Hematopoietic multipotent progenitor cell treated with erythropoietin and hydrocortisone succinate and interleukin-3 and kit ligand, for 17 days (in vitro differentiated cells): ENCODE measurements around the gene UBE2U.
"Not testable (repeated sequence)": the region's sequence is repeated elsewhere in the genome, so short reads cannot be mapped to it uniquely, and the experiment has no call there.

Source experiments
- DNase-seq: peaks from one replicate; pipeline ENCODE4 v3.0.0-alpha.2; 2015; ENCODE audit warnings: low spot score

Gene UBE2U

DNA sequence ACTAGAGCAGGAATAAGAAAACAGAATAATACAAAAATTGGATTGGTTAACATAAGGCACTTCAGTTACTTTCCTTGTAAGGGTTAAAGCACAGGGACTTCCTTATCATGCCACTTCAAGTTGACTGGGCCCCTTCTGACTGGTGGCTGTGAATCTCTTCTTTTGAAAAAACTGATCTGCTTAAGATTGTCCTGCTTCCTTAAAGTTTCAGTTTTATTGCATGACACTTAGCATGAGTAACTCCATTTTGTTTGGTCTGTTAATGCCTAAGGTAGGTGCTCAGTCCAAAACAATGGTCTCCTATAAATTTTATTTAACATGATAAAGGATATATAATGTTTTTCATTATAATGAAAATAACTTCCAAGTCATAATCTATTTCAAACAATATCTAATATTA lies 37.6 kb downstream of the UBE2U start:
- no peak for DNase-seq

DNA sequence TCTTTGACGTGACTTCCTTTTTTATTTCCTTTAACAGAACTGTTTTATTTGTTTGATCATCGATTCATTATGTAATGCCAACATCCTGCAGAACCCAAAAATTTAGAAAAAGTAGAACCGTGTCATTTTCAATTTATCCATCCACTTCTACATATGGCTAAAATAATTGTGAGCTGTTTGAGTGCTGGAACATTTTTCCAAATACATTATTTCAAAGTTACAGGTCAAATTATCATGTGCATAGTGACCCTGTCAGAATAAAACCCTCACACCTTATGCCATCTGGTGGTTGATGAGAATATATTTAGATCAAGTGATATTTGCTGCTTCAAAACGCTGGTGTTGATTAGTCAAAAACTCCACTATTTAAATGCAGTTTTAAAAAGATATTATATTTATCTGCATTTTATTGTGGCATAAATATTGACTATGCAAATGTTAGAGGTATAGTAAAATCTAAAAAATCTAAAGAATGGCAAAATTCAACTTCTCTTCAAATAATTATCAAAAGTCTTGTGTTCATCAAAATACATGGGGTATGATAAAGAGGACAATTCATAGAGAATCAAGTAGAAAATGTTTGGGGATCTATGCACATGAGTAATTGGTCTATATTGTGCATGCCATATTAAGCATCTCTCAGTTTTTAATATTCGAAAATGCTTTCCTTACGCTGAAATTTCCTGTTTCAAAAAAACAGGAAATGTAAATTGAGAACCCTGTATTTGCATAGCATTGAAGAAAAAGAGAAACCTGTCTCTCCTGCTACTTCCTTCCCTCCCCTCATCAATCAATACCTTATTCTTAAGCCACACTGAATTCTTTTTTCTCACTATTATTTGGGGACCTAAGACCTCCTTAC lies 39.7 kb downstream of the UBE2U start:
- DNase-seq, result no peak

DNA sequence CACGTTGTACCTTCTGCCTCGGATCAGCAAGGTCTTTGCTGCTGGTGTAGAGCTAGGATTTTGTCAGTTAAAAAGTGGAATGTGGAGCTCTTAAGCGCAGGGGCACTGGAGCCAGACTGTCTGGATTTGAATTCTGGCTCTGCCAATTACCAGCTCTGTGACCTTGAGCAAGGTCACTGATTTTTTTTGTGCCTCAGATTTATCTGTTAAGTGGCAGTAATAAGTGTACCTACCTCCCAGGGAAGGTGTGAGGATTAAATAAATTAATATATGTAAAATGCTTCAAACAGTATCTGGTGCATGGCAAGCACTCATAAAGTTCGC lies 40.3 kb downstream of the UBE2U start:
- no peak for DNase-seq

DNA sequence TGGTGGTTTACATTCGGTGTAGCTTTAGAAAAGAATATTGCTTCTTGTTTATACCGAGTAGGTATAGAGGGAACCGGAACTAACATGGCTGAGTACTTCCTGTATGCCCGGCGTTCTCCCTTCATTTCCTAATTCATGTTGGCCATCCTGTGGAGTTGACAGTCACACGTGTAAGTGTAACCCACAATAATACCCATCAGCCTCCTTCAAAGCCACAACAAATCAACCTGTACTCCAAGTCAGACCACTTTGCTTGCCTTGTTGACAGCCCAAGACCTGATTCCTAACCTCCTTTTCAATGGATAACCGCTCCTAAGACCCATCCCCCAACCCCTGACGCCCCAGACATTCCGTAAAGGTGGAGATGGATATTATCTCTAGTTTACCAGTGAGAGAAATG lies 42.1 kb downstream of the UBE2U start:
- DNase-seq, result no peak

DNA sequence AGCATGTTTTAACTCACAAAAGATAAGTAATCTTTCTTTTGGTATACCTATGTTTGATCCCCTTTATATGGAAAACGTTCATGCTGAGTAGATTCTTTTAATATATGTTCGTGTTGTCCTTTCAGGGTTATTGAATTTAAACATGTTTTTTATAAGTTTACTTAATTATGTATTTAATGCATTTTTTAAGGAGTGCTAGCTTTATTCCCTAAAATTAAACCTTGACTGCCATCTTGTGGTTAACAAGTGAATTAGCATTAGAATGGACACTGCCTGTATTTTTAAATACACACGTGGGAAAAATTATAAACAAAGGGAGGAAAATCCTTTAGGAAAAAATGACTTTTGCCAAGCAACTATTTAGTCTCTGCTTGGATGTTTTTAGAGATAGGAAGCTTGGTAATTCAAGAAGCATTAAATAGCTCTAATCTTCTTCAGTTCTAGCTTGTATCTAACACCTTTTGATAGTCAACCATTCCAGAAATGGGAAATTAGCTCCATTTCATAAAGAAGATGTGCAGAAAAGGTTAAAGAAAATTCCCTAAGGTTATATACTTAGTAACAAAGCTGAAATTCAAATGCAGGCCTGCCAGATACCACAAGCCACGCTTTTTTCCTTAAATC lies 43.0 kb downstream of the UBE2U start:
- peak; percentile 25 for DNase-seq

DNA sequence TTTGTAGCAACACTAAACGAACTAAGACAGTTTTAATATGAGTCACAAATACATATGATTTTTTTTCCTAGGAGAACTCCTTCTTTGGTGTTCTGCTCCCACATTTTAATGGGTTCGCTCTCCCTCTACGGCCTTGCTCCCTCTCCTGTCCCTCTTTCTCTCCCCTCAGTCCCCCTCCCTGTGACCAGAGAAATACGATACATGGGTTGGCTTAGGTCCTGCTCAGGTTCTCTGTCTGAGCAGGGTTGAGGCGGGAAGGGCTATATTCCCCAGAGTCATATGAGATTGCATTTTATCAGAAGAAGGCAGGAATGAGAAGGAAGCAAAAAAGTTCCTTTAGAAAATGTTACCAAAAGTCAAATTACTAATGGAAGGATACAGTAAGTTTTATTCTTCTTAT lies 44.6 kb downstream of the UBE2U start:
- DNase-seq, result no peak

DNA sequence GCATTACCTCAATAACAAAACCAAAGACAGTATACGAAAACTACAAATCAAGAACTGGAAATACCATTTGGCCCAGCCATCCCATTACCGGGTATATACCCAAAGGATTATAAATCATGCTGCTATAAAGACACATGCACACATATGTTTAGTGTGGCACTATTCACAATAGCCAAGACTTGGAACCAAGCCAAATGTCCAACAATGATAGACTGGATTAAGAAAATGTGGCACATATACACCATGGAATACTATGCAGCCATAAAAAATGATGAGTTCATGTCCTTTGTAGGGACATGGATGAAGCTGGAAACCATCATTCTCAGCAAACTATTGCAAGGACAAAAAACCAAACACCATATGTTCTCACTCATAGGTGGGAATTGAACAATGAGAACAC lies 47.0 kb downstream of the UBE2U start:
- DNase-seq, result not testable (repeated sequence)

DNA sequence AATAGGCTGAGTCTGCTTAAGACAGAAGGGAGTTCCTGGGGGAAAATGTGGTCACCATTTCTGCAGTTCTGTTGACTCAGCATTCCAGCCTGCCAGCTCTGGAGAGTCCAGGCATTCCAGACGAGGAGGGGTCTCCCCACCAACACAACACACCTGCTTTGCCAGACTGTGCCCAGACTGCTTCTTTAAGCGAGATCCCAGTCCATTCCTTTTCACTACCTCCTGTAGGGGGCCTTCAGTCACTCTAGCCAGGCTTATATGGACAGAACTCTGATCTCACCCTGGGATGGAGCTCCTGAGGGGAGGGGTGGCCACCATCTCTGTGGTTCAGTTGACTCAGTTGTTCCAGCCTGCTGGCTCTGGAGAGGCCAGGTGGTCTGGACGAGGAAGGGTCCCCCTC lies 48.5 kb downstream of the UBE2U start:
- DNase-seq, result no peak

DNA sequence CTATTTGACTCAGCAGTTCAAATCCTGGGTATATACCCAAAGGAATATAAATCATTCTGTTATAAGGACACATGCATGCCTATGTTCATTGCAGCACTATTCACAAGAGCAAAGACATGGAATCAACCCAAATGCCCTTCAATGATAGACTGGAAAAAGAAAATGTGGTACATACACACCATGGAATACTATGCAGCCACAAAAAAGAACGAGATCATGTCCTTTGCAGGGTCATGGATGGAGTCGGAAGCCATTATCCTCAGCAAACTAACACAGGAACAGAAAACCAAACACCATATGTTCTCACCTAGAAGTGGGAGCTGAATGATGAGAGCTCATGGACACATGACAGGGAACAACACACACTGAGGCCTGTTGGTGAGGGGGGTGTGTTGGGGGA lies 53.8 kb downstream of the UBE2U start:
- not testable (repeated sequence) for DNase-seq

DNA sequence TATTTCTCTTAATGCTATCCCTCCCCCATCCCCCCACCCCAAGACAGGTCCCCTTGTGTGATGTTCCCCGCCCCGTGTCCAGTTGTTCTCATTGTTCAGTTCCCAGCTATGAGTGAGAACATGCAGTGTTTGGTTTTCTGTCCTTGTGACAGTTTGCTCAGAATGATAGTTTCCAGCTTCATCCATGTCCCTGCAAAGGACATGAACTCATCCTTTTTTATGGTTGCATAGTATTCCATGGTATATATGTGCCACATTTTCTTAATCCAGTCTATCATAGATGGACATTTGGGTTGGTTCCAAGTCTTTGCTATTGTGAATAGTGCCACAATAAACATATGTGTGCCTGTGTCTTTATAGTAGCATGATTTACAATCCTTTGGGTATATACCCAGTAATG lies 55.0 kb downstream of the UBE2U start:
- DNase-seq, result not testable (repeated sequence)

DNA sequence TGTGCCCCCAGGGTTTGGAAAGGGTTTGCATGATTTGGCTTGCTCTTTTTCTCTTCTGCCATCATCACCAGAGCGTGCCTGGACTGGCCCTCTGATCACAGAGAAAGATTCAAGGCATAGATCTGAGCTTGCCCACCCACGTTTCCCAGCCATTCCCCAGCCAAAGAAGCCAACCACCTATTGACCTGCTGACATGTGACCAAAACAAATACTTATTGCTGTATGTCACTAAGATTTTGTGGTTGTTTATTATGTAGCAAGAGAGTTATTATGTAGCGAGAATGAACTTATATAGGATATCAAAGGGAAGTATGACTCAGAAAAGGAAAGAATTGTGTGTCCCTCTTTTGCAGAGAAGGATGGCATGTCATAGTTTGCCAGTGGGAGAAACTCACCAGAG lies 59.9 kb downstream of the UBE2U start:
- DNase-seq, result no peak

DNA sequence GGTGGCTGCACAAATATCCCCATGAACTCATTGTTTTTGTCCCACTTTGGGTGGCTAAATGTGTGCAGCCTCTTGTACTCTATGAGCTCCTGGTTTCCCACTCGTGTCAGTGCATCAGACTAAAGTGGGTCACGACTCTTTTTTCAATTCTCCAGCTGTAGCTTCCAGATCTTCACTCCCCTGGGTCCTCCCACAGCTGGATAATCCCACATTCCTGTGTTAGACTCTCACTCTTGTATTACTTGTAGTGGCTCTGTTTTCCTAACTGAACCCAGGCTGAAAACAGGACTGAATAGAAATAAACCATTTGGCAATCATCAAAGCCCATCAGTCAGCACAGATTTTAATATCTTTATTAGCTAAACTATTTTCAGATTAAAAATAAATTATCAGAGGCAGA lies 60.4 kb downstream of the UBE2U start:
- DNase-seq, result no peak

DNA sequence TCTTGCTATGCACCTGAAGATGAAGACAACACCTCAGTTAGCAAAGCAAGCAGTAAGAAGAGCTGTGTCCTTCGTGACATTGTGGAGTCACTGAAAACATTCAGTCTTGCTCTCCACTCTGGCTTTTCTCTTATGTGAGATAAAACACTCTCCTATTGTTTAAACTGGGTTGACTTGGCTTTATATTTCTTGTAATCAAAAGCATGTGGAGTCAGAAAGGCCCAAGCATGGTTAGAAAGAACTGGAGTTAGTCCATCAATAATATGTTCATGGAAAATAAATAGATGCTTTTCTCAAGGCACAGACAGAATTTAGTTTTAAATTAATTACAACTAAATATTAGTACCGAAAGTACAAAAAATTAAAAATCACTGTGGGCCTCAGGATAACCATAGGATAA lies 61.7 kb downstream of the UBE2U start:
- DNase-seq, result no peak

DNA sequence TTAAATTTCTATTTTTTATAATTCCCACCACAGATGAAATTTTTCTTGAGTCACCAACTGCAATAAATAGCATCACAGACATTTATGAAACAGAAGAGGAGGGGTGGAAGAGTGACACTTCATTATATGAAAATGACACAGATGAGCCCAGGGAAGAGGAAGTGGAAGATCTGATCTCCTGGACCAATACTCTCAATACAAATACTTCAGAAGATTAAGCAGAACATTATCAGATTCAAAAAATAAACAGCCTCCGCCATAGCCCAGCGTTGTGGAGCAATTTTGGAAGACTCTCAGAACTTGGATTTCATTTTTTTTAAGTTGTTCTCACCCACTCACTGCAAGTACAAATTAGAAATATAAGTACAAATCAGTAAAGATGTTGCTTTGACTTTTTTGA lies 63.6 kb downstream of the UBE2U start:
- DNase-seq, result no peak

DNA sequence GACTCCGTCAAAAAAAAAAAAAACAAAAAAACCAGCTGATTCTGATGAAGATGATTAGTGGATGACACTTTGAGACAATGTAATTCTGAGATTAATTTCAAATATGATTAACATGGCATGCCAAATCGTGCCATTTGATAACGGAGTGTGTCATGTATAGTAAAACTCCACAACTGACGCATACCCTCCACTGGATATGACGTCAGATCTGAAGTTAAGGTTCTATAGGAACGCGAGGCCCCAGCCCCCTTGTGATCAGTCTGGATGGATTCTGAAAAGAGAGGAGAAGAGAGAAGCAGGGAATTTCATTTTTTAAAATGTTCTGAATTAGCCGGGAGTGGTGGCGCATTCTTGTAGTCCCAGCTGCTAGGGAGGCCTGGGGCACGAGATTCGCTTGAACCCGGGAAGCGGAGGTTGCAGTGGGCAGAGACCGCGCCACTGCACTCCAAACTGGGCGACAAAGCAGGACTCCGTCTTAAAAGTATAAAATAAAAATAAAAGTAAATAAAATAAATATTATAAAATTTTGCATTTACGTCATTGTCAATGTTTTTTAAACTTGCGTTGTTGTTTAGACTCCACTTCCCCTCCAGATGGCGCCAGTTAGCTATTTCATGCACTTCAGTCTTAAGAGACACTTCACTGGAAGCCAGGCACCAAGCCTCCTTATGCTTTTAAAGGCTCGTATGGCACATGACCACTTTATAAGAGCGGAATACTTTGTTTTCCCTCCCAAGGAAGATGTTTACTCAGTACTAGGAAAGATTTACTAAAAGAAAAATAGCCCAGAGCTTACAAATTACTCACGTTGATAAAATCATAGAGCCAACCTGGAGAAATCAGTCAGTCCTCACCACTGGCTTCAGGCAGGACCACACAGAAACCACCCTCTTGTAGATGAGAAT lies 65.5 kb downstream of the UBE2U start:
- peak; percentile 51 for DNase-seq

DNA sequence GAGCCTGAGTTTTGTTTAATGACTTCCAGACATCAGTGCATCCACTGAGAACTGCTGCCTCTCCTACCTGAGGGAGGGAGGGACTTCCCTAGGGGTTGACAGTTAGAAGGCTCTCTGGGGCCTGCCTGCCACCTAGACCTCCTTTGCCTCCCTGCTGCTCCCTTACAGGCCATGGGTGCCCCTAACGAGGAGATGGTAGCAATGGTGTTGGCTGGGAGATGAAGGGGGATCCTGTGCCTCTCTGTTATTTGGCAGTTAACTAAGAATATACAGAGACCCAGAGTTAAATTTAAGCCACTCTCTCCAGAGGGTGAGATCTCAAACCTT lies 66.1 kb downstream of the UBE2U start:
- no peak for DNase-seq

DNA sequence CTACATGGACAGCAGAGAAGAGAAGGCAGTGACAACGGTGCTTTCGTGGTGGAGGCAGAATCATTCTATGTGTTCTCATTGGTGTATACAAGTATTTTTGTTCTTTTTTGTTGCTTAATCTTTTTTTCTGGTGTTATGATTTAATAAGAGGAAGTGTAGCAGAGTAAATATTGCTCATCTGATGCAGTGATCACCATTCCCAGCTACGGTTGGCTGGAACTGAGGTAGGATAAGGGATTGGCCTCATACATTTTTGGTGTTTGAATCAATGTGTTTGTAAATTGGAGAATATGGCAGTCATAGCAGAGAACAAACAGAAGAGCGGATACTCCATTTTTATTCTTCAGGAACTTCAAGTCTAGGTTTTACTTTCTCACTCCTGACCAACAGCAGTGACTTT lies 76.6 kb downstream of the UBE2U start:
- DNase-seq, result no peak

DNA sequence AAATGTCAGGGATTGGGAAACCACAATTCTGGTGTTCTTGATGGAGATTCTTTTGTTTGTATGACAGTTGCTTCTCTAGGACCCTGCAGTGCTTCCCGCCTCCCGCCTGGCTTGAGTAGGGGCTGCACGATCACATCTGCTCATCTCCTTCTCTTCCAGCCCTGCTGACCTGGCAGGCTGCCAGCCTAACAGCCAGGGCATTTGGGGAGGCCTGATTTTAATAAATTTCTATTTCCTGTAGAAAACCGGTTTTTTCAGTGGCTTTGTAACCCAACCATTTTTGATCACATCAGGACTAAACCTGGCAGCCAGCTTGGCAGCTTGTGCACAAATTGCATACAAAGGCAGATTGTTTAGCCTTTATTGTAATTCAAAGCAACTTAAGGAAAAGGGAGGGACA lies 78.9 kb downstream of the UBE2U start:
- DNase-seq, result no peak

DNA sequence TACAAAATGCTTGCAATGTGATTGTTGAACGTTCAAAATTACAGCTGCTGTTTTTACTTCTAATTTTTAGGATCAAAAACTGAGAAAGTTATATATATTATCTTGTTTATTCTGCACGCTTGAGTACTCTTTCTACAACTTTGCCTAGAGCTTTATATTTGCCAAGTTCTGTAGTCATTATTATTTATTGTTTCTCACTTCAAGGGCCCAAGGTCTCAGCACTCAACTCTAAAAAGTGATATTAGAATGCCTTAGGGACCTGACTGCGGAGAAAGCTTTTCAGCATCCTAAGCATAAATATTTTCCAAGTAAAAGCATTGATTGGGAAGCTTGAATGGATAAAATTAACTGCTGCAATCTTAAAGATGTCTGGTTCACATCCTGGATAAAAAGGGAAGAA lies 83.6 kb downstream of the UBE2U start:
- no peak for DNase-seq

DNA sequence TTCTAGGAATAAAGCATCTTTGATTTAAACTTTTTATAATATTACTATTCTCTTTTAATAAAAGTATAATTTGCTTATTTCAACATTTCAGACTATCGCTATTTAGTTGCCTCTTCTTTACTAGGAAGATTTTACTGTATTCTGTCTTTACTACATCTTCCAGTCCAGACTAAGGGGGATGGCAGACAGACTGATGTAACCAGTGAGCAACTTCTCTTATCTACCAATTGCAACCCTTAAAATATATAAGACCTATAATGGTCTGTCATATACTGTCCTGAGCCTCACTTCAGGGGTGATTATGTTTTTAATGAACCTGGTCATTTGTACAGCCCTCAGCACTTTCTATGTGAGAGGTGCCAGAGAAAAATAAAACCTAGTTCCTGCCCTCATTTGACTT lies 87.0 kb downstream of the UBE2U start:
- no peak for DNase-seq

DNA sequence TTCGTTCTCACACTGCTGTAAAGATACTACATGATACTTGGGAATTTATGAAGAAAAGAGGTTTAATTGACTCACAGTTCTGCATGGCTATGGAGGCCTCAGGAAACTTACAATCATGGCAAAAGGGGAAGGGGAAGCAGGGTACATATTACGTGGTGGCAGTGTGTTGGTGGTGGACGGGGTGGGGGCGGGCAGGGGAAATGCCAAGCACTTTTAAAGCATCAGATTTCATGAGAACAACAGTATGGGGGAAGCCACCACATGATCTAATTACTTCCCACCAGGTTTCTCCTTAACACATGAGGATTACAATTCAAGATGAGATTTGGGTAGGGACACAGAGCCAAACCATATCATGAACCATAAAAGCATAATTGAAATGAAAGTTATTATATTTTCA lies 88.5 kb downstream of the UBE2U start:
- DNase-seq, result no peak

DNA sequence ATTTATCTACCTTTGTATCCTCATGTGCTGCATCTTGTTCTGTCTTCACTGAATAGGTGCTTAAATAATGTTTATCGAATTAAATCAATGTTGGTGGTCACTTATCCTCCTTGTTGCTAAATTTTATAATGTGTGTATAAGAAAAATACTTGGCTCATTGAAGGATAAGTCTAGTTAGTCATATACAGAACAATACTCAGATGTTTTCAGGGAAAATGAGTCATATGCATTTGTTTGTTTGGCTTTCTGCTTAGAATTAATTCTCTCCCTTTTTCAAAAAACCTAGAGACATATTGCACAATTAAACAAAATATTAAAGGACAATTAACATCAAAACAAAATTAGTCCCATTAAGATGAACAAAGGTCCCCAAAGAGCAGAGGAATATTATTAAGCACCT lies 89.0 kb downstream of the UBE2U start:
- no peak for DNase-seq

DNA sequence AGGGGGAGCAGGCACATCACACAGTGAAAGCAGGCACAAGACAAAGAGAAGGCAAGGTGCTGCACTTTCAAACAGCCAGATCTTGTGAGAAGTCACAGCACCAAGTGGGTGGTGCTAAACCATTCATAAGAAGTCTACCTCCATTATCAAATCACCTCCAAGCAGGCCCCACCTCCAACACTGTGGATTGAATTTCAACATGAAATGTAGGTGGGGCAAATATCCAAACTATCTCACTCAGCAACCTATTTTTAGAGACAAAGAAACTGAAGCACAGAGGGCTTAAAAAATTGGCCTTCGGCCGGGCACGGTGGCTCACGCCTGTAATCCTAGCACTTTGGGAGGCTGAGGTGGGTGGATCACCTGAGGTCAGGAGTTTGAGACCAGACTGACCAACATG lies 90.4 kb downstream of the UBE2U start:
- no peak for DNase-seq
